ELR (cell line): ENCODE data around the gene MPPED1.

Experiments
- DNase-seq: peaks from one replicate; pipeline ENCODE4 v3.0.0-alpha.2; 2015; ENCODE audit warnings: low read depth

The MPPED1 gene

DNA sequence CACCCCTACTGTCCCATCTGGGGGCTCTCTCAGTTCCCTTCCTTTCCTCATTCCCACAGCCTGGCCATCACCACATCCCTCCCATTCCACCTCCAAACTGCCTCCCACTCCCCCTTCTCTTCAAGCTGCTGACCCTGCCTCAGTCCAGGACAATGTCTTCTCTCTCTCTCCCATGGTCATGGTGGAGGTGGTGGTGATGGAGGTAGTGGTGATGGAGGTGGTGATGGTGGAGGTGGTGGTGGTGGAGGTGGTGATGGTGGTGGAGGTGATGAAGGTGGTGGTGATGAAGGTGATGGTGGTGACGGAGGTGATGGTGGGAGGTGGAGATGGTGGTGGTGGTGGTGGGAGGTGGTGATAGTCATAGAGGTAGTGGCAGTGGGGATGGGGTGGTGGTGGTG is 87.0 kb downstream of the MPPED1 start:
- no peak for DNase-seq

DNA sequence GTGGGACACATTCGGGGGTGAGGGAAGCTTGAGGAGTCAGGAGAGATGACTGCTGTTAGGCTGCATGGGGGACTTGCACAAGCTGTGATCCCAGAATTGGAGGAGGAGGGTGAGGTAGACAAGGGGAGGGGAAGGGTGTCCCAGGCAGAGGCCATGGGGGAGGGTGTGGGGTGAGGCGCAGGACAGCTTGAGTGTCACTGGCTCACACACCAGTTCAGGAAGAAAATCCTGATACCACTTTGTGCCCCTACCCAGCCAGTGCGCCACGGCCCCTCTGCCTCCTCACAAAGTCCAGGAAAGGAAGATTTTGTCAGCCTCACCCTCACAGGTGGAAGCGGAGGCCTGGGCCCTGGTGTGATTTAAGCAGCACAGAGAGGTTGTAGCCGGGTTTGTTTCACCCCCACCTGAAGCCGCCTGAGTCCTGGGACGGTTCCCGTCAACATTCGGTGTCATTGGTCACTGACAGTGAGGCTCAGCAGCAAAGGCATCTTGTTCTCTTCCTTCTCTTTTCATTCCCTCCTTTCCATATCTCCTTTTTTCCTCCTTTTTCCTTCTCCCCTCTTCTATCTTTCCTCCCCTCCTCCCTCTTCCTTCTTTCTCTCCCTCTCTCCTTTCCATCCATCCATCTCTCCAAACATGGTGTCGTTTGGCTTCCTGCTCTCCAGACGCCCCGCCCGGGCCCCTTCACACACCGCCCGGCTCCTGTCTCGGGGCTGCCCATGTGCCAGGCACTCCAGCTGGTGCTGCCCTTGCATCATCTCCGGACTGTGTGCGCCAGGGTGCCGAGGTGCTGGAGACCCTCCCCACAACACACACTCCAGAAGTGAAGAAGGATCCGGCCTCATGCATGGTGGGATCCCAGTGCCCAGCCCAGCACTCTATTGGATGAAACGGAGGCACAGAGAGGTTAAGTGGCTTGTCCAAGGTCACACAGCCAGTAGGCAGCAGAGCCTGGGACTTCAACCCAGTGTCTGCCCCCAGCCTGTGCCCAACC is 89.3 kb downstream of the MPPED1 start:
- no peak for DNase-seq

DNA sequence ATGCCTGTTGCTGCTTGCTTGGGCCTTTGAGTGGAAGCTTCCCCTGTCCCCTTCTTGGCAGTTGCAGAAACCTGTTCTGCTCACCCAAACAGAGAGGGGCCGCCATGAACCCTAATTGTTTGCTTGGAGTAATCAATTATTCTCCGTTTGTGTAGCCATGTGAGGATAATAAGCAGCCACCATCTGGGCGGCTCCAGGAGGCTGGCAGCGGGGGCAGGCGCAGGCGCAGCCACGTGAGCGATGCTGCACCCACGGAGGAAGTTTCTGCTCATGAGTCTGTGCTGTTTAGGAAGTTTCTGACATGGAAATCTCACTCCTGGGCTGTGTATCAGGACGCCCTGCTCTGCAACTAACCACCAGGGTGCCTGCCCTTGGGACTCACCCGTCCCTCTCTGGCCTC is 90.1 kb downstream of the MPPED1 start:
- DNase-seq, result no peak

DNA sequence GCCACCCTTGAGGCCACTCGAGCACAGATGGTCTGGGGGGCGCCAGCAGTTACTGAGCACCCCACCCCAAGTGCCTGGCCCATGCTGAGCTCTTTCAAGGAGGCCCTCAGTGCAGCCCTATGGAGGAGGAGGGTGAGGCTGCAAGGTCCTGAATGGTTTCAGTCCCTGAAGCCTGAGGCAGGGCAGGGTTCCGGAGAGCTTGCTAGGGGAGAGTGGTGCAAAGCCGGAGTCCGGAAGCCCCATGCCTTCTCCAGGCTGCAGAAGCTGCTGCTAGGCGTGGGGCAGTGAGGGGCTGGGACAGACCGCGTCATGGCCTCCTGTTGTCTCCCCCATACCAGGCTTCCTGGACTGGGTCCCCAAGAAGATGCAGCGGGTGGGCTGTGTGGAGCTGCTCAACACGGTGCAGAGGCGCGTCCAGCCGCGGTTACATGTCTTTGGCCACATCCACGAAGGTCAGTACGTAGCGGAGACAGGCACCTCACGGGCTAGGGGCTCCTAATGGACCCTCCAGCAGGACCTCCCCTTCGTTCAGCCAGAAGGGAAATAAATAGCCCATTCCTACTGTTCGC is 90.6 kb downstream of the MPPED1 start:
- no peak for DNase-seq

DNA sequence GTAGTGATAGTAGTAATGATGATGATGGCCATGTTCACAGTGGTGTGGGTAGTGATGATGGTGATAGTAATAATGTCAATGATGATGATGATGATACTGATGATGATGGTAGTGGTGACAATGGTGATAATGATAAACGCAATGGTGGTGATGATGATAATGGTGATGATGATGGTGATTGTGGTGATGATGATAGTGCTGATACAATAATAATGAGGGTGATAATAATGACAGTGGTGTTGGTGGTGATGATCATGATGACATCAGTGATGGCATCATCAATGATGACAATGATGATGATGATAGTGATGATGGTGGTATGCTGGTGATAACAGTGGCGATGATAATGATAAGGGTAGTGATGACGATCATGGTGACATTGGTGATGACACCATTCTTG is 92.3 kb downstream of the MPPED1 start:
- DNase-seq, result no peak

DNA sequence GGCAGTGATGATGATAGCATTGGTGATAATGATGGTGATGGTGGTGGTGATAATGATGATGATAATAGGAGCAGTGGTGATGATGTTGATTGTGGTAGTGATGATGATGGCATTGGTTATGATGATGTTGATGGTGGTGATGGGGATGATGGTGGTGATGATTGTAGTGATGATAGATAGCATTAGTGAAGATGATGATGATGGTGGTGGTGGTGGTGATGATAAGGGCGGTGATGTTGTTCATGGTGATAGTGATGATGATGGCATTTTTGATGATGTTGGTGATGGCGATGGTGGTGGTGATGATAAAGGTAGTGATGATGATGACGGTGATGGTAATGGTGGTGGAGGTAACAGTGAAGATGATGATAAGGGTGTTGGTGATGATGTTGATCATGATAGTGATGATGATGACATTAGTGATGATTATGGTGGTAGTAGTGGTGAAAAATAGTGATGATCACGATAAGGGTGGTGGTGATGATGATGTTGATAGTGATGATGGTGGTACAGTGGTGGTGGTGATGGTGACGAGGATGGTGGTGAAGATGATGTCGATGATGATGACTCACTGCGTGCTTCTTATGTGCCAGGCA is 93.0 kb downstream of the MPPED1 start:
- no peak for DNase-seq

DNA sequence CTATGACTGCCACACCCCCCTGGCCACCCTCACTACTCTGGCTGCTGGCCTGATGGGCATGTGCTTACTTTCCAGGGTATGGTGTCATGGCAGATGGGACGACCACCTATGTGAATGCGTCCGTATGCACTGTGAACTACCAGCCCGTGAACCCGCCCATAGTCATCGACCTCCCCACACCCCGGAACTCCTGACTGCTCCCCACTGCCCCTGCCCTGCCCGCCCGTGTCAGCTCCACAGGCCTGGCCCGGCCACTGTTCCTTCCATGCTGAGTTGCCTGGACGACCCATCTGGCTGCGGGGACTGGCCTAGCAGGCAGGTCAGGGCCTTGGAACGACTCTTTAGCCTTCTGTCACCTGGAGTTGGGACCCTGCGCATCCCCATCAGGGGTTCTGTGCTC is 93.6 kb downstream of the MPPED1 start:
- no peak for DNase-seq

DNA sequence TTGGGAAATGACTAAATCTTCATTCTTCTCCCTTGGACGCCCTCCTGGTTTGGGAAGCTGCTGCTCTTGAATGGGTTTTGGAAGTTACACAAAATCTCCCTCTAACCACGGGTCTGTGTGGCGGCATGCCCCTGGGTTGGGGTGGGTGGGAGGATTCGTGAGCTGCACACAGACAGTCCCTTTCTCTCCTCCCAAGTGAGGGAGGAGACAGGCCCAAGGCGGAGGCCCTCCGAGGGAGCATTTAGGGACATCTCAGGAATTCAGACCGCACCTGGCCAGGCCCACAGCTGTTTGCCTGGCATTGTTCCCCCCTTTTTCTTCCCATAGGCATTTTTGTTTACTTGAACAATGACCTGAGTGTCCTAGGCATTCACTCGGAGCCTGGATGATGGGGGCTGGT is 94.1 kb downstream of the MPPED1 start:
- DNase-seq, result no peak

DNA sequence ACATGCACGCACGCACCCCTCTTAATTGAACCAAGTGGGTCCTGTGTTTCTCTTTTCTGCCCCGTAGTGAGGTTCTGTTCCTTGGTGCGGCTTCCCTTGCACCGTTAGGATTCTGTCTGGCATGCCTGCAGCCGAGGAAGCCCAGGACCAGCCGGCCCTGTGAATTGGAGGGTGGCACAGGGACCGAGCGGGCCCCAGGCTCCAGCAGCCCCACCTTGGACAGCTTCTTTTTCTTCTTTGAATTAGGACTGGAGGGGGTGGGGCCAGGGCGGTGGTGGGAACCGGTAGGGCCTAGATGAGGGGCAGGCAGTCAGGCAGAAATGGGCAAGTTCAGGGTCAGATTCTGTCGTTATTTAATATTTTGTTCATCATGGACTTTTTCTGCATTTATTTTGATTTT is 94.7 kb downstream of the MPPED1 start:
- no peak for DNase-seq

DNA sequence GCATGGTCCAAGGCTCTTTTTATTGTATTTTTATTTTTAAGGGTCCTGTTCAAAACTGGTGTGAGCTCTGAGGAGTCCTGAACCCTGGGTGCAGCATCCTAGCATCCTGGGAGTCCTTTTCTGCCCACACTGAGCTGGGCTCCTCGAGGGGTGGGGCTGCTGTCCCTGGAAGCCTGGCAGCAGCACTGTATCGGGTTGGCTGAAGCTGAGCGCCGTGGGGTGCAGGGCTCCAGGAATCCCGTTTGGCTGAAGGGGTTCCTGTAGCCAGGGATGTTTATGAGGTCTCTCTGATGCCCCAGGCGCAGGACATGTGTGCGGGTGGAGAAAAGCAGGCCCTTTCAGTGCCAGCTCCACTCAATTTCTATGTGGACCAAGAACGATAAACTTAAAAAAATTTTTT is 95.4 kb downstream of the MPPED1 start:
- DNase-seq, result no peak

DNA sequence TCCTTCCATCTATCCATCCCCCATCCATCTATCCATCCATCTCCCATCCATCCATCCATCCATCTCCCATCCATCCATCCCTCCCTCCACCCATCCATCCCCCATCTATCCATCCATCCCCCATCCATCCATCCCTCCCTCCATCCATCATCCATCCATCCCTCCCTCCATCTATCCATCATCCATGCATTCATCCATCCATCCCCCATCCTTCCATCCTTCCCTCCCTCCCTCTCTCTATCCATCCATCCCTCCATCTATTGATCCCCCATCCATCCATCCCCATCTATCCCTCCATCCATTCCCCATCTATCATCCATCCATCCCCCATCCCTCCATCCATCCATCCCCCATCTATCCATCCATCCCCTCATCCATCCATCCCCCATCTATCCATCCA is 96.7 kb downstream of the MPPED1 start:
- no peak for DNase-seq

DNA sequence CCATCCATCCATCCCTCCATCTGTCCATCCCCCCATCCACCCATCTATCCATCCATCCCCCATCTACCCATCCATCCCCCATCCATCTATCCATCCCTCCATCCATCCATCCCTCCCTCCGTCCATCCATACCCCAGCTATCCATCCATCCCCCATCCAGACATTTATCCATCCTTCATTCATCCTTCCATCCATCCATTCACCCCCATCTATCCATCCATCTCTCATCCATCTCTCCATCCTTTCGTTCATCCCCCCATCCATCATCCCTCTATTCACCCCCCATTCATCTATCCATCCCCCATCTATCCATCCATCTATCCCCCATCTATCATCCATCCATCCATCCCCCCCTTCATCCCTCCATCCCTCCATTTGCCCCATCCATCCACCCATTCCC is 97.5 kb downstream of the MPPED1 start:
- DNase-seq, result no peak

DNA sequence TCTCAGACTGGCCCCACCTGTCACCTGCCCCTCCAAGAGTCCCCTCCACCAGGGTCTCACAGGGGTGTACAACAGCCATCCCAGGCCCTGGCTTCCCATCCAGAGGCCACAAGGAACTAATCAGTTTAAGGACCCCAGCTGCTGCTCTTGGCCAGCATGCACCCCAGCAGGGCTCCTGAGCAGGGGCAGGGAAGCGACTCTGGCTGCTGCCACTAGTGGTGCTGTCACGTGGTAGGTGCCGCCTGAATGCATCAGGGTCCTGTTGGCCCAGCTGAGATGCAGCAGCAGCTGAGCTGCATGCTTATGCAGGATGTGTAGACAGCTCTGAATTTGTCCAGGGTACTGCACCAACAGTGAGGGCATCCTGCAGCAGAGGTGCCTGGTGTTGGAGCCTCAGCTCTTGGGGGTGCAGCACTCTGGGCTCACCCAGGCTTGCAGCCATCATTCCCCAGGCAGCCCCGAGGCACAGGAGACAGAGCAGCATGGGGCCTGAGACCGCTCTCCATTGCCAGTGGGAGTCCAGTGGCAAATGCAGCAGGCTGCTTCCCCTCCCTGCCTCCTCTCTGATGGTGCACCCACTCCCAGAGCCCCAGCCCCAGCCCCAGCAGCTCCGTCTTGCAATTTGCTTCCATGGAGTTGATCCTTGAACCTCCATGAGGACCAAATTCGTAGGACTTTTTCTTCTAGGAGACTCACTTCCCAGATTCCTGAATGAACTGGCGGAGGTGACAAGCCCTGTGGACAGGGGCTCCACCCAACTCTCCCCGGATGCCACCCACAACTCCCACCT is 98.7 kb downstream of the MPPED1 start:
- no peak for DNase-seq

DNA sequence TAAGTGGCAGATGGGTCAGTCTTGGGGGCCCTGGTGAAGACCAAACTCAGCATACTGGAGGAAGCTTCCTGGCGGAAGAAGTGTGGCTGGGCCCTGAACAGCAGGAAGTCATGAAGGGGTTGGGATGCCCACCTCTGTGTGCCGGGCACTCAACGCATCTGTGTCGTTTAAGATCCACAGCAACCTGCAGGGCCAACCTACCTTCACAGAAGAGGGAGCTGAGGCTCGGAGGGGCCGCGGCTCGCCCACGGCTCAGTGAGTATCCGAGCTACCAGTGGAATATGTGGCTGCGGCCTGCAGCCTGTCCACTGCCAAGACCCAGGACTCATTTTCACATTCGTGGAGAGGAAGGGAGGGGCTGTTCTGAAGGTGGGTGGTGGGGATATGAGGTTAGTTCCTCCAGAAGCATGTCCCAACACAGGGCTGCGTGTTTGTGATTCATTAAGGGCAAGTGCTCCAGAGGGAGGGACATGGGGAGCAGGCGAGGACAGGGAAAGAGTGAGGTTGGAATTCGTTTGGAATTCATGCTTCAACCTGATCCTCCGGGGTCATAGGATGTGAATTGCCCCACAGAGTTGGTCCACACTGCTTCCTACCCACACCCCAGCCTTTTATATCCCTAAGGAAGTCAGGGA is 99.6 kb downstream of the MPPED1 start:
- no peak for DNase-seq

DNA sequence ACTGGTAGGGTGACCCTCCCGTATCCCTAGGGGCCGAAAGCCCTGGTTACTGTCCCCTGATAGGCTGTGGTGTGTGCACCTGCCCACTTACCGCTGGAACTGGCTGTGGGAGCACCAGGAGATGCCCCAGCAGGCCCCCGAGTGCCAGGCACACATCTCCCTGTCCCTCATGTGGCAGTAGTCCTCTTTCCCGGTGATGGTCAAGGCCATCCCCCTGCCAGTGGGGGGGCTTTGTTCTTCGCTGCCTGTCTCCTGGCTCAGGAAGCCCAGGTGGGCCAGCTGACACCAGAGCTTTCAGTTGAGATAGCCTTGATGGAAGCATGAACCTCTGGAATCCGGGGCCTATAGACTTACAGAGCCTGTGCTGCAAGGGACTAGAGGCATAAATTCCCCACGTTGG is 100.5 kb downstream of the MPPED1 start:
- no peak for DNase-seq

DNA sequence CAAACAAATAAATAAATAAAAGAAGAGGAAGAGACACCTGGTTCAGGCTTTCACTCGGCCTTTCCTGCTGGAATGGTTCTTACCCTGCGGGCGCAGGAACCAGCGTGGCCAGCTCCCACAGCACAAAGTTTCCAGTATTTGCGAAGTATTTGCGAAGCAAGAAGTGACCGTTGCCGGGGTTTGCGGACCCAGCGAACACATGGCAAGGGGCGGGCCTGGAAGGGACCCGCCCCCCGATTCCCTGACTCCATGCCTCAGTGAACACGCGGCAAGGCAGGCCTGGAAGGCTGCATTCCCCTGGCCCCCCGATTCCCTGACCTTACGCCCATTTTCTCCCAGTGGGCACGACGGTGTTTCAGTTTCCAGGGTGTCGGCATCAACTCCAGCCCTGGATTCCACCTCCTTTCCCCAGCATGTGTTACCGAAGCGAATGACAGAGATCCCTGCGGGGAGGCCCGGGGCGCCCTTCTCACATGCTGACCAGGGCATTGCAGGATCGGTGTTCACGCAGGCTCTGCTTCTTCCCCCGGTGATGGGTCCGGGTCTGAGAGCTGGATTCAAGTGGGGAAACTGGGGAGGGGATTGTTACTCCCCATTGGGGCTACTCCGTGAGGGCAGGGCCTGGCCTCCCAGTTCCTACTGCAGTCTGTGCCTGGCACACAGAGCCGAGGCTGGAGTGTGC is 102.8 kb downstream of the MPPED1 start:
- no peak for DNase-seq

DNA sequence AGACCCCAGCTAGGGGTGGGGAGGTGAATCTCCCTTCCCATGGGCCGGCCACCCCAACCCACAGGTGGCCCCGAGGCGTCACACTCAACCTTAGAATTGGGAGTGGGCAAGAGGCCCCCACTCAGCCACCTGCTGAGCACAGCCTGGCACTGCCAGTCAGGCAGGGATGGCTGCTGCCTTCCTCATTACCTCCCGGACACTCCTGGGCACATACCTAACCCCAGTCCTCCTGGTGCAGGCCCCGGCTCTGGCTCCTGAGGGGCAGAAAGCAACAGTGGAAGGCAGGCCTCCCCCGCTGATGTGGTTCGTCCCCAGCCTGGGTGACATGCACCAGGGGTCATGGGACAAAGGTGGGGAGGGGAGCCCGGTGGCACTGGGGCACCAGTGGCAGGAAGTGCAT is 103.6 kb downstream of the MPPED1 start:
- DNase-seq, result no peak

DNA sequence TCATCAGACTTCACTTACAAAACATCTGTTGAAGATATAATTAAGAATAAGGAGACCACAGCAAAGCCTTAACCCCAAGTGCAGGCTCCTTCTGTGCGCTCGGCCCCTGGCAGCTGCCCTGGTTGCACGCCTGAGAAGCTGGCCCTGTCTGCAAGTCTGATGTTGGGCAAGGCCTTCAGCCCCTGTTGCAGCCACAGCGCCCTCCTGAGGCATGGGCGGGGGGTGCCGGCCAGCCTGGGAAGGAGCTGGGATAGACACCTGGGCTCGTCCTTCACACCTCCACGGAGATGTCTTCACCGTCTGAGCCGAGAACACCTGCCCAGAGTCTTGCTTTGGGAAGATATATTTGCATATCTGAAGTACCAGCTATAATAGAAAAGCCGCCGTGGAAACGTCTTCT is 104.1 kb downstream of the MPPED1 start:
- no peak for DNase-seq

DNA sequence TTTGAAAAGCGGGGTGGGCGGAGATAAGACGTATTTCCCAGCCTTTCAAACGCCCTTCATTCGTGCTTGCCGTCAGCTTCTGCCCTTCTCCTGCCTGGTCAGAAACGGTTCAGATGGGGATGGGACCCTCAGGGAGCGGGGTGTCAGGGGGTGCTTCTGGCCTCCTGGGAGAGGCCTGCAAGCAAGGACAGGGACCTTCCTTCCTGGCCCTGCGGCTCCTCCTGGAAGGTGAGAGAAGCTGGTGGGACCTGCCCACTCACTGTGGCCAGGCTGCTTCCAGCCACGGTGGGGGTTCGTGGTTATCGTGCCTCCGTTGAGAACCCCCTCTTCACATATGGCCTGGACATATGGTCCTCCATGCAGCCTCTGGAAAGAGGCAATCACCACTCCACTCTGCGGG is 104.6 kb downstream of the MPPED1 start:
- no peak for DNase-seq

DNA sequence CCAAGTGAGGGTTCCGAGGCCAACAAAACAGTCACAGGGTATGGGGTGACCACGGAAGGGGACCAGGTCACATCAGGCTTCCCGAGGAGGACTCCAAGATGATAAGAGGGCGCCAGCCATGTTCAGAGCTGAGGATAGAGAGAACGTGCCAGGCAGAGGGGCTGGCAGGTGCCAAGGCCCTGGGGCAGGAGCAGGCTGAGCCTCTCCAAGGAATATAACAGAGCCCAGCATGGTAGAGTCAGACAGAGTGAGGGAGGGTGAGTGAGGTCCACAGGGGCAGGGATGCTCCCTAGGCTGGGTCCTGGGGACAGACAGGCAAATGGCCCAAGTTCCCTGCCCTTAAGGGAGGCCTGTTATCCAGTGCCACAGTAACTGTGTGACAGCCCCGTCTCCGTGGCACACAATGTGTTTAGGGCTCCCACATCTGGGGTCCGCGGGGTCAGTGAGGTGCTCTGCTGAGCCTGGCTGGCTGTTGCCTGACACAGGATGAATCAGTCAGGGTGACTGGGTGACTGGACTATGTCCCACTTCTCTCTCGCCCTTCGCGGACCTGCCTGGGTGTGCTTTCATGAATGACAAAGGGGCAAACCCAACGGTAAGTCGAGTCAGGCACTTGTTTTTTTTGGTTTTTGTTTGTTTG is 105.3 kb downstream of the MPPED1 start:
- DNase-seq, result no peak

DNA sequence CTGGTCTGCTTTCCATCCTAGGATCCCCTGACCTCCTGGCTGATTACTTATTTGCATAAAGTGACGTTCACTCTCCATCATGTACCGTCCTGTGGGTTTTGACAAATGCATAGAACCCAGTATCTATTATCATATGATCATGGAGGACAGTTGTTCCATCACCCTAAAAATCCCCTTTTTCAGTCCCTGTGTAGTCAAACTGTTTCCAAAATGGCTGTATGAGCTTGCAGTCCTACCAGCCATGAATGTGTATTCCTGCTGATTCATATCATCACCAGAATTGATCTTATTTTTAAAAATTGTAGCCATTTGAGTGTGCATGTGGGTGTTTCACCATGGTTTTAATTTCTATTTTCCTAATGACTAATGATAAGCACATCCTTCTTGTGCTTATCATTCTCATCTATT is 108.8 kb downstream of the MPPED1 start:
- no peak for DNase-seq
